Esophagus muscularis mucosa (tissue), 4 donors: ENCODE data around the gene CLDN15. TPM values are rescaled to one million over a fixed set of nuclear protein-coding genes. Genes with fewer than 3 reads are reported as not detected.
"Not testable (repeated sequence)": the region's sequence is repeated elsewhere in the genome, so short reads cannot be mapped to it uniquely, and the experiment has no call there.

ENCODE experiments used
- DNase-seq: peaks from one replicate; pipeline ENCODE4 v3.0.0-alpha.2; 2017; ENCODE audit errors: extremely low spot score
- H3K27ac ChIP-seq, 4 donors: fragments of 200-600 bp; sonication (generic); replicated peaks in 1 of 4; 1 replicate in 3 of 4; 2 replicates in 1 of 4; pipeline ENCODE4 v1.5.1; 2016 to 2019; ENCODE audit warnings: mild to moderate bottlenecking in 1 of 4
- H3K27me3 ChIP-seq, 4 donors: fragments of 200-600 bp; sonication (generic); one replicate each; pipeline versions ENCODE4 v1.5.1 to v1.6.0; 2016 to 2019
- H3K36me3 ChIP-seq, 4 donors: fragments of 200-600 bp; sonication (generic); one replicate each; pipeline ENCODE4 v1.5.1; 2016 to 2019
- H3K4me1 ChIP-seq, 4 donors: fragments of 200-600 bp; sonication (generic); one replicate each; pipeline ENCODE4 v1.5.1; 2016 to 2019
- H3K4me3 ChIP-seq, 4 donors: fragments of 200-600 bp; sonication (generic); 1 replicate in 2 of 4; 2 replicates in 2 of 4; pipeline ENCODE4 v1.5.1; 2016 to 2019; ENCODE audit warnings: mild to moderate bottlenecking in 4 of 4, moderate library complexity in 1 of 4
- H3K9me3 ChIP-seq, 4 donors: fragments of 200-600 bp; sonication (generic); 1 replicate in 3 of 4; 2 replicates in 1 of 4; pipeline ENCODE4 v1.5.1; 2016 to 2019
- CTCF ChIP-seq, 3 experiments: fragments of 200-600 bp in 2 of 3; fragments of 450-650 bp in 1 of 3; sonication (generic) in 2 of 3; IDR thresholded peaks; one replicate each; pipeline ENCODE4 v1.5.1; 2017 to 2019; ENCODE audit warnings: antibody characterized with exemption in 3 of 3, mild to moderate bottlenecking in 2 of 3, moderate library complexity in 1 of 3
- EP300 ChIP-seq: sonication (generic); formaldehyde crosslinking; IDR thresholded peaks from one replicate; pipeline ENCODE4 v1.6.1; 2017; ENCODE audit warnings: antibody characterized with exemption
- POLR2A ChIP-seq: fragments of 450-650 bp; IDR thresholded peaks from one replicate; pipeline ENCODE4 v1.6.1; 2017; ENCODE audit warnings: antibody characterized with exemption, moderate library complexity, mild to moderate bottlenecking, low read depth
- POLR2AphosphoS5 ChIP-seq, 2 donors: sonication (generic); formaldehyde crosslinking; IDR thresholded peaks; one replicate each; pipeline ENCODE4 v1.6.1; 2017; ENCODE audit warnings: antibody characterized with exemption in 2 of 2
- WGBS: methylation state at CpG from one replicate; pipeline ENCODE4 v1.1.5; 2018; 5-methylcytosine and 5-hydroxymethylcytosine counted together
- intact Hi-C: fragments of 100-400 bp; cut with DNase I; formaldehyde crosslinking; loops from one replicate; pipeline ENCODE4 v1.15.1; 2023
- total RNA-seq, 4 donors: library from RNA; depleted of rRNA; stranded (reverse); fragments of >200 nt; gene quantifications; one replicate each; pipeline versions ENCODE4 v1.1.0 to v1.2.1, GENCODE V29; 2016

CLDN15 gene
- total RNA-seq, result 1 to 10 TPM; 5.3 to 9.1 (median 6.4) TPM

- Histone ChIP-seq H3K27ac (peak within 1 kb of the TSS; percentile 74 to 98 (median 80)), H3K36me3 (peaks cover 6 to 46% (median 35%) of the 10 kb centered on the region in 4 donors), H3K4me3 (peak within 1 kb of the TSS; percentile 12 to 52 (median 38)), H3K27me3 (peaks cover 0 to 3% (median 0%) of the 10 kb centered on the region in 4 donors), H3K9me3 (no peaks in the 10 kb centered on the region), H3K4me1 (peaks cover 47 to 61% (median 58%) of the 10 kb centered on the region in 4 donors)
- 23% methylated on average over 6 of the region's 31 CpGs for WGBS
- intact Hi-C loops, result no loop called here
- DNase-seq, result peak; percentile 93
- peak; percentile 55 to 66 for TF ChIP-seq POLR2AphosphoS5 (IDR thresholded peaks at IDR 0.05)
- TF ChIP-seq POLR2A, result no peak
Measured at GRCh38 chr7:101237206-101238067, at the start of gene CLDN15. Gene CLDN15, minus strand, starts transcription at chr7:101237802. Its CDS starts 221 bp downstream, at chr7:101237581.

- Histone ChIP-seq H3K27me3 (peaks cover 0 to 29% (median 7%) of the 10 kb centered on the region in 4 donors), H3K27ac (no peak overlapping the region), H3K4me3 (no peak overlapping the region), H3K4me1 (peaks cover 0 to 10% (median 8%) of the 10 kb centered on the region in 4 donors), H3K36me3 (no peaks in the 10 kb centered on the region), H3K9me3 (no peaks in the 10 kb centered on the region)
- DNase-seq, result no peak
- intact Hi-C loops, result no loop called here
- 63% methylated on average over 4 of the region's 6 CpGs for WGBS
- TF ChIP-seq POLR2A (no peak), EP300 (no peak), CTCF (IDR thresholded peaks at IDR 0.05) (no peak), POLR2AphosphoS5 (IDR thresholded peaks at IDR 0.05) (no peak)
Measured at GRCh38 chr7:101287032-101287431, 49.4 kb upstream of the CLDN15 start.

- H3K9me3 ChIP-seq, H3K4me3 ChIP-seq, DNase-seq, H3K36me3 ChIP-seq, intact Hi-C loops, H3K27ac ChIP-seq: not testable (repeated sequence)
- peaks cover 0 to 10% (median 8%) of the 10 kb centered on the region in 4 donors for H3K4me1 ChIP-seq
- H3K27me3 ChIP-seq, result peaks cover 0 to 18% (median 2%) of the 10 kb centered on the region in 4 donors
- WGBS, result 74% methylated on average over 3 of the region's 3 CpGs
Measured at GRCh38 chr7:101285880-101286279, 48.3 kb upstream of the CLDN15 start.

GRCh38 chr7:101285171-101285570 lies 47.6 kb upstream of the CLDN15 start:
- TF ChIP-seq POLR2A (no peak), CTCF (IDR thresholded peaks at IDR 0.05) (no peak), POLR2AphosphoS5 (IDR thresholded peaks at IDR 0.05) (no peak), EP300 (no peak)
- Histone ChIP-seq H3K9me3 (no peaks in the 10 kb centered on the region), H3K4me1 (peaks cover 0 to 7% (median 5%) of the 10 kb centered on the region in 4 donors), H3K4me3 (no peak overlapping the region), H3K36me3 (no peaks in the 10 kb centered on the region), H3K27ac (no peak overlapping the region), H3K27me3 (peaks cover 0 to 15% (median 0%) of the 10 kb centered on the region in 4 donors)
- intact Hi-C loops, result no loop called here
- no peak for DNase-seq
- 86% methylated on average over 9 of the region's 9 CpGs for WGBS

GRCh38 chr7:101280912-101281311 lies 43.3 kb upstream of the CLDN15 start:
- 93% methylated on average over 6 of the region's 8 CpGs for WGBS
- not testable (repeated sequence) for H3K9me3 ChIP-seq, DNase-seq, H3K27ac ChIP-seq, H3K4me3 ChIP-seq, H3K36me3 ChIP-seq, H3K4me1 ChIP-seq
- H3K27me3 ChIP-seq, result peaks cover 0 to 43% (median 0%) of the 10 kb centered on the region in 4 donors
- intact Hi-C loops, result loop anchor here (5.0 kb wide), 1 partner anchor 139 kb away; no protein-coding TSS in a partner anchor

GRCh38 chr7:101278461-101279292 lies 41.1 kb upstream of the CLDN15 start:
- WGBS, result 85% methylated on average over 24 of the region's 24 CpGs
- no peaks in the 10 kb centered on the region for H3K9me3 ChIP-seq
- no peak for TF ChIP-seq EP300
- no peak for TF ChIP-seq CTCF (IDR thresholded peaks at IDR 0.05)
- no peak for TF ChIP-seq POLR2AphosphoS5 (IDR thresholded peaks at IDR 0.05)
- no peak for TF ChIP-seq POLR2A
- intact Hi-C loops, result no loop called here
- no peaks in the 10 kb centered on the region for H3K36me3 ChIP-seq
- DNase-seq, result no peak
- peaks cover 0 to 50% (median 0%) of the 10 kb centered on the region in 4 donors for H3K27me3 ChIP-seq
- H3K27ac ChIP-seq, result no peak overlapping the region
- no peak overlapping the region for H3K4me3 ChIP-seq
- peaks cover 0 to 6% (median 5%) of the 10 kb centered on the region in 4 donors for H3K4me1 ChIP-seq
